Large intestine (tissue), 3 donors: ENCODE measurements around the gene OLA1. TPM values are rescaled to one million over a fixed set of nuclear protein-coding genes. Genes with fewer than 3 reads are reported as not detected.

Experiments
- DNase-seq, 2 donors: peaks; one replicate each; pipeline versions ENCODE4 v3.0.0 to v3.0.0-alpha.2; 2013
- H3K27ac ChIP-seq: one replicate; pipeline ENCODE4 v1.5.1; 2013; ENCODE audit warnings: low read length
- H3K27me3 ChIP-seq: 2 replicates; pipeline ENCODE4 v1.6.1; 2013; ENCODE audit warnings: low read length; ENCODE audit not compliant: control insufficient read depth, insufficient read depth
- H3K36me3 ChIP-seq: 2 replicates; pipeline ENCODE4 v1.6.1; 2013; ENCODE audit warnings: low read length; ENCODE audit not compliant: control insufficient read depth, insufficient read depth
- H3K4me1 ChIP-seq: one replicate; pipeline ENCODE4 v1.6.1; 2013; ENCODE audit warnings: low read length; ENCODE audit not compliant: control insufficient read depth, insufficient read depth
- H3K4me3 ChIP-seq: one replicate; pipeline ENCODE4 v1.5.1; 2013; ENCODE audit warnings: low read length
- H3K9me3 ChIP-seq: one replicate; pipeline ENCODE4 v1.6.1; 2013; ENCODE audit warnings: mild to moderate bottlenecking, low read depth, low read length, moderate library complexity; ENCODE audit not compliant: control insufficient read depth
- WGBS: methylation state at CpG from one replicate; pipeline ENCODE4 v1.1.5; 2013; ENCODE audit warnings: low lambda C conversion rate; ENCODE audit not compliant: insufficient coverage; 5-methylcytosine and 5-hydroxymethylcytosine counted together
- polyA plus RNA-seq: library from polyadenylated mRNA; unstranded; fragments of 120-200 nt; gene quantifications from one replicate; pipeline ENCODE4 v1.2.1, GENCODE V29; 2013

OLA1 gene
- polyA plus RNA-seq, 1 donor = 150 TPM

DNA sequence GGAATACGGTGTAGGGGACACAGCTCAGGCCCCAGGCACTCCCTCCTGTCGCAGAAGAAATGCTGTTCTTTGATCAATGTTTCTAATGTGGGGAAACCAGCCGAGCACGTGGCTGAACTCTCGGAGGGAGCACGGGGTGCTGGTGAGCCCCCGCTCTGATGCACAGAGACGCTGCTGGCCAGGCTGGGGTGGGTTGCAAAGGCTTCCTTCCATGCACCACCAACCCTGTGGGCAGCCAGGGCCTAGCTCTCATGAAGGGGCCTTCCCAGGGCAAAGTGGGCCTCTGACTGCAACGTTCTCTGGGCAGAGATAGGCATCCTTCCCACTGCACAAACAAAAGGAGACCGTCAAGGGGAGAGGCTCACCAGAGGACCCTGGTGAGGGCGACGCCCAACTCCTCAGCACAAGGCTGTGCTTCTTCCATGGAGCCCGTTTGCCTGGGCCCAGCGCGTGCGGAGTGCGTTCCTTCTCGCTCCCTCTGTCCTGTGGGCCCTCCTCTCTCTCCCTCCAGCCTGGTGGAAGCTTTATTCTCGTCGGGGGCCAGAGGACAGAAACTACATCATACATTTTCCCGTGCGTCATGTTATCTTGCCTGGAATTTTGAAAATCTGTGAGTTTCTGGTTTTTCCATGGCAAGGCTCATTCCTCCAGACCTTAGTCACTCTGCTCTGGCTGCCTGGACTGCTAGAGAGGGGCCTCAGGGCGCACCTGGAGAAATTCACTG, 222.0 kb downstream of the OLA1 start:
- WGBS = 88% methylated on average over 3 of the region's 23 CpGs
- DNase-seq = no peak
- Histone ChIP-seq H3K9me3 (peaks cover 4% of the 10 kb centered on the region), H3K27me3 (no peaks in the 10 kb centered on the region), H3K36me3 (no peaks in the 10 kb centered on the region), H3K27ac (peak overlapping the region; percentile 60), H3K4me3 (no peak overlapping the region), H3K4me1 (no peaks in the 10 kb centered on the region)

DNA sequence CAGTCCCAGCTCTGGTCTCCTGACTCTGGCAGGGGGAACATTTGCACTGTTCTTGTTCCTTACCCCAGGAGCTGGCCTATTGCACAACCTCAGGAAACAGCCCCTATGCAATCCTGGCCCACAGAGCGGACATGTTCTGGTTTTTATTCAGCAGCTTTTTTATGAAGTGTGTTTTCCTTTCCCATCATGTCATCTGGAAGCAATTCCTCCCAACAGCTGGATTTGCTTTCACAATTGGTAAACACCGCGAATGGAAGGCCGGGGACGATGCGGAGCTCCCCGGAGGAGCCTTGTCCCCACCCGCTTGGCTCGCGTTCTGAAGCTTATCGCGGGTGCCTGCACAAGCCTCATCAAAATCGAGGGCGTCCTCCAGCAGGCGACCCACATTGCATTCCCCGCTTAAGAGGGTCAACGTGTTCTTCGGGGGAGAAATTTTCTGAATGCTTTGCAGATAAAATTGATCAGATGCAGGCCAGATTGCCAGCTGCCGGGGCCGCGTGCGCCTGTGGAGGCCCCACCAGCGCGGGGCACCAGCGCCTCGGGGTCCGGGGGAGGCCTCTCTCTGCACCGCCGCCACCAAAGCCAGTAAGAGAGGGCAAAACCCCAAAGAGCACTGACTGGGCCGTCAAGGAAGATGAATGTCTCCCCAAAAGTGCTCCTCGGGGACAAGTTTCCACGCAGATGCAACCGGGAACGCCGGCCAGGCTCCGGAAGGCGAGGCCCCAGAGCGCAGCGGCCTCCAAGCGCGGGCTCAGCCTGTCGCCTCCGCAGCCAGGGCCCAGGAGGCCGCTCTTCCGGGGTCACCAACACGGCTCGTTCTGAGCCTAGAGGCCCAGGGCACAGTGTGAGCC, 222.8 kb downstream of the OLA1 start:
- no peaks in the 10 kb centered on the region for H3K27me3 ChIP-seq
- no peak overlapping the region for H3K4me3 ChIP-seq
- H3K9me3 ChIP-seq = peaks cover 4% of the 10 kb centered on the region
- no peaks in the 10 kb centered on the region for H3K4me1 ChIP-seq
- no peaks in the 10 kb centered on the region for H3K36me3 ChIP-seq
- H3K27ac ChIP-seq = peak overlapping the region; percentile 60
- 100% methylated on average over 2 of the region's 47 CpGs for WGBS
- DNase-seq = peak in 1 of 2 donors; percentile 59

GRCh38 chr2:174024524-174025270, 223.6 kb downstream of the OLA1 start:
- Histone ChIP-seq H3K36me3 (no peaks in the 10 kb centered on the region), H3K27ac (peak overlapping the region; percentile 60), H3K27me3 (no peaks in the 10 kb centered on the region), H3K4me3 (no peak overlapping the region), H3K4me1 (no peaks in the 10 kb centered on the region), H3K9me3 (peaks cover 4% of the 10 kb centered on the region)
- peak in 1 of 2 donors; percentile 54 for DNase-seq
- WGBS = no CpG with 5 or more reads among the region's 14 CpGs

DNA sequence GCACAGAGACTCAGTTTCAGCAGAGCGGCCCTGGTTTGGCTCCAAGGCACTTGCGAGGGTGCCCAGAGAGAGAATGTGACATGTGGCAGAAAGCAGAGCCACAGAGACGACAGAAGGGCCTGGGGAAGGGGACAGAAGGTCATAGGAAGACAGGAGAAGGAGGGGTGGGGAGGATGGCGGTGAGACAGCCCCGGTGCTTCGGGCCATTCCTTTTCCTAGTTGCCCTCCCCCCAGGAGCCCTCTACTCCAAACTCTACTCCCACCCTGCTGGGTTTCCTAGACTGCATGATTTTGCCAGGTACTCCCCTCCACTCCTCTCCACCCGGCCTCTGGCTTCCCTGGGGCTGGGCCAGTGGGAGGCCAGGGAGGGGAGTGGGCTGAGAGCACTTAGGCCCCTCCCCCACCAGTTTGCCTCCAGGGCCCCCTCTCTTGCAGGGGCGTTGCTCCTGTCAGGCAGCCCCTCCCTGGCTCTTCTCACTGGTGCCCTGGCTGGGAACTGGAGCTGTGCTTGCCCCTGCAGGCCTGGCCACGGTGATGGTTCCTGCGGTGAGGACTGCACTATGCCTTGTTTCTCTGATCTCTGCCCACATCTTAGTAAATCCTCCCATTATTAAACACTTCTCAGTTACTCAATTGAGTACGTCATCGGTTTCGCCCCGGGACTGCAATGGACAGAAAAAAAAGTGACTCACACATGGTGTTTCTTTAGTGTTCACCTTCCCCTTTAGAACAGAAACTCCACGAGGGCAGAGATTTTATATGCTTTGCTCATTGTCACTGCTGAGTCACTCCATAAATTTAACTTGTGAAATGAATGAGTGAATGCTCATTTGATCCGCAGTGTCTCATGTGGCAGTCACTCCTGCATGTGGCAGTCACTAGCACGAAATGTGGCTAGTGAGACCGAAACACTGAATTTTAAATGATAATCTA, 224.5 kb downstream of the OLA1 start:
- H3K27me3 ChIP-seq = no peaks in the 10 kb centered on the region
- H3K4me3 ChIP-seq = no peak overlapping the region
- no peaks in the 10 kb centered on the region for H3K4me1 ChIP-seq
- no peaks in the 10 kb centered on the region for H3K36me3 ChIP-seq
- H3K27ac ChIP-seq = peak overlapping the region; percentile 60
- no peak for DNase-seq
- H3K9me3 ChIP-seq = peaks cover 4% of the 10 kb centered on the region
- no CpG with 5 or more reads among the region's 18 CpGs for WGBS

Other genes with a start within 250 kb of the OLA1 start
- gene SP9, start 86.4 kb upstream of the OLA1 start, polyA plus RNA-seq = not detected
- 23.8 TPM for gene SCRN3, start 147.2 kb upstream of the OLA1 start, polyA plus RNA-seq
- 3.7 TPM for gene GPR155, start 238.5 kb upstream of the OLA1 start, polyA plus RNA-seq